Tibial artery (tissue), 4 donors: ENCODE results near the gene HSD3B2.

Experiments used
- DNase-seq, 2 donors: peaks; one replicate each; pipeline ENCODE4 v3.0.0-alpha.2; 2019
- H3K27ac ChIP-seq, 2 donors: fragments of 200-600 bp; sonication (generic) in 1 of 2; 1 replicate in 1 of 2; 2 replicates in 1 of 2; pipeline ENCODE4 v1.5.1; 2018 to 2019; ENCODE audit warnings: mild to moderate bottlenecking in 1 of 2
- H3K27me3 ChIP-seq, 2 donors: fragments of 200-600 bp; sonication (generic) in 1 of 2; one replicate each; pipeline versions ENCODE4 v1.5.1 to v1.6.0; 2016 to 2019
- H3K36me3 ChIP-seq, 3 donors: fragments of 200-600 bp; sonication (generic) in 2 of 3; one replicate each; pipeline ENCODE4 v1.5.1; 2016 to 2019; ENCODE audit warnings: mild to moderate bottlenecking in 2 of 3
- H3K4me1 ChIP-seq, 4 donors: fragments of 200-600 bp; sonication (generic) in 2 of 4; 1 replicate in 3 of 4; 2 replicates in 1 of 4; pipeline ENCODE4 v1.5.1; 2016 to 2019
- H3K4me3 ChIP-seq, 2 donors: fragments of 200-600 bp; sonication (generic) in 1 of 2; 1 replicate in 1 of 2; 2 replicates in 1 of 2; pipeline ENCODE4 v1.5.1; 2018 to 2019; ENCODE audit warnings: mild to moderate bottlenecking in 2 of 2
- H3K9me3 ChIP-seq, 3 donors: fragments of 200-600 bp; sonication (generic) in 1 of 3; one replicate each; pipeline ENCODE4 v1.5.1; 2016 to 2019
- intact Hi-C: fragments of 100-400 bp; cut with DNase I; formaldehyde crosslinking; loops from one replicate; pipeline ENCODE4 v1.15.0; 2023; ENCODE audit warnings: low total_unique reads
- TF ChIP-seq, protein P1 (sequence below), 2 experiments: fragments of 200-600 bp in 1 of 2; fragments of 450-650 bp in 1 of 2; IDR thresholded peaks; one replicate each; pipeline ENCODE4 v1.5.1; 2017 to 2019; ENCODE audit warnings: antibody characterized with exemption in 2 of 2, mild to moderate bottlenecking in 1 of 2, moderate library complexity in 1 of 2

The HSD3B2 gene

DNA sequence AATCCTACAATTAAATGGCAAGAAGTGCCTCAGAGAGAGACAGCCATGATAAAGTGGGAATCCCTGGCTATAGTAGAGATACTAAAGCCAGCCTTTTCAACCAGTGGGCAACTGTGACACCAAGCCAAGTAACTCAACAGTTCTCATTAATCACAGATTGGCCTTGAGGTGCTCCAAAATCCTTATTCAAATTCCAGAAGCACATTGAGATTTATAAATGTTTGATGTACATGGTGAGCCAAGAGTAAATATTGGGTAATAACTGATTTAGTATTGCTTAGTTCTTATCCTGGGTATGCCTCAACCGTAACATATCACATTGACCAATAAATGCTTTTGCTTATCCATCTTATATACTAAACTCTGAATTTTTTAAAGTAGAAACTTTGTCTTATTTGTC, 29.3 kb upstream of the HSD3B2 start:
- no peaks in the 10 kb centered on the region for H3K9me3 ChIP-seq
- H3K4me1 ChIP-seq = no peaks in the 10 kb centered on the region
- TF ChIP-seq, protein P1, sequence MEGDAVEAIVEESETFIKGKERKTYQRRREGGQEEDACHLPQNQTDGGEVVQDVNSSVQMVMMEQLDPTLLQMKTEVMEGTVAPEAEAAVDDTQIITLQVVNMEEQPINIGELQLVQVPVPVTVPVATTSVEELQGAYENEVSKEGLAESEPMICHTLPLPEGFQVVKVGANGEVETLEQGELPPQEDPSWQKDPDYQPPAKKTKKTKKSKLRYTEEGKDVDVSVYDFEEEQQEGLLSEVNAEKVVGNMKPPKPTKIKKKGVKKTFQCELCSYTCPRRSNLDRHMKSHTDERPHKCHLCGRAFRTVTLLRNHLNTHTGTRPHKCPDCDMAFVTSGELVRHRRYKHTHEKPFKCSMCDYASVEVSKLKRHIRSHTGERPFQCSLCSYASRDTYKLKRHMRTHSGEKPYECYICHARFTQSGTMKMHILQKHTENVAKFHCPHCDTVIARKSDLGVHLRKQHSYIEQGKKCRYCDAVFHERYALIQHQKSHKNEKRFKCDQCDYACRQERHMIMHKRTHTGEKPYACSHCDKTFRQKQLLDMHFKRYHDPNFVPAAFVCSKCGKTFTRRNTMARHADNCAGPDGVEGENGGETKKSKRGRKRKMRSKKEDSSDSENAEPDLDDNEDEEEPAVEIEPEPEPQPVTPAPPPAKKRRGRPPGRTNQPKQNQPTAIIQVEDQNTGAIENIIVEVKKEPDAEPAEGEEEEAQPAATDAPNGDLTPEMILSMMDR (IDR thresholded peaks at IDR 0.05) = no peak
- H3K4me3 ChIP-seq = no peak overlapping the region
- DNase-seq = no peak
- no peaks in the 10 kb centered on the region for H3K36me3 ChIP-seq
- H3K27me3 ChIP-seq = no peaks in the 10 kb centered on the region
- H3K27ac ChIP-seq = no peak overlapping the region
- intact Hi-C loops = no loop called here

DNA sequence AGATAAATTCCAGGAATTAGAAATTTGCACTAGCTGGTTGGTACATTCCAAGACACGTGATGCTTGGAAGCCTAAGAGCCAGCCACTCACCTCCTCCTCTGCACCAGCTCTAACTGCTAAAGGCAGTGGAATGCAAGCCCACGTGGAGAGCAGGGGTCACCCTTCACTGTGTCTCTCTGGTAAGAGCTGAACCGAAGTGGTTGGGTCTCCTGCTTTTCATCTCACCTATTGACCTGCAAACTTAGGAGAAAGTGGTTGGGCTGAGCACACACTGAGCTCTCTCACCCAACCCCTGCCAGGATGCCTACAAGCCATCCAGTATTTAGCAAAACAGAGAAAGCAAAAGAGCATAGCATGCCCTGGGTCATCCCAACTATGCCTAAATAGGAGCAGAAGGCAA, 27.1 kb upstream of the HSD3B2 start:
- H3K36me3 ChIP-seq = no peaks in the 10 kb centered on the region
- TF ChIP-seq, protein P1 (IDR thresholded peaks at IDR 0.05) = no peak
- H3K9me3 ChIP-seq = no peaks in the 10 kb centered on the region
- H3K4me3 ChIP-seq = no peak overlapping the region
- H3K4me1 ChIP-seq = no peaks in the 10 kb centered on the region
- no peaks in the 10 kb centered on the region for H3K27me3 ChIP-seq
- no peak for DNase-seq
- intact Hi-C loops = no loop called here
- H3K27ac ChIP-seq = no peak overlapping the region

DNA sequence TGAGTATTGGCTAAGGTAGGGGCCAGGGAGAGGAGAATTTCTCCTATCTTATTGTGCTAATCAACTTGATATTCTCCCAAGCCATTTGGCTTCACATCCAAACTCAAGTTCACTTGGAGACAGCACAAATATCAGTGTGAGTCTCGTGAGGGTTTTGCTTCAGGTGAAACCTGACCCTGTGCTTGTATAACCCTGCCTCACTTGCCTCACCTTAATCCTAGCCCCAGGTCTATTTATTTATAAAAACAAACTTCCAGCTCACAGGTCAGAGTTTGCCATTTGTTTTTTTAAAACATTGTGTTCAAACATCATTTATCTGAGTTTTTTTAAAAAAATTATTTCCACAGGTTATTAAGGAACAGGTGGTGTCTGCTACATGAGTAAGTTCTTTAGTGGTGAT, 26.5 kb upstream of the HSD3B2 start:
- Histone ChIP-seq H3K27ac (no peak overlapping the region), H3K4me3 (no peak overlapping the region), H3K27me3 (no peaks in the 10 kb centered on the region), H3K4me1 (no peaks in the 10 kb centered on the region), H3K36me3 (no peaks in the 10 kb centered on the region), H3K9me3 (no peaks in the 10 kb centered on the region)
- no peak for DNase-seq
- intact Hi-C loops = no loop called here
- TF ChIP-seq, protein P1 (IDR thresholded peaks at IDR 0.05) = no peak

DNA sequence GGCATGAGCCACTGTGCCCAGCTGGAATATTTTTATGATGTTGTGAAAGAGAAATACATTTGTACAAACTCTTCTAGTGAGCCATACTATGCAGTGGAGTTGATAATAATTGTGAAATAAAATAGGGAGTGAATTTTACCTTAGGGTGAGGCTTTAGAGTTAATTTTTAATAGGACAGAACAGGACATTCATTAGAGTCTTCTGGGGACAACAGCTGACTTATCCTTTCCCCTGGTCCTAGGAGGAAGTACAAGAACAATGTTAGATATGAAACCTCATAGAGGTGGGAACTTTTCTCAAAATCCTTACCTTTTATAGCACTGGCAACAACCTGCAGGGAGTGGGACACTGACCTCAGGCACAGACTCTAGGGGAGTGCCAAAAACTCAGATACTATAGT, 24.4 kb upstream of the HSD3B2 start:
- TF ChIP-seq, protein P1 (IDR thresholded peaks at IDR 0.05) = no peak
- Histone ChIP-seq H3K9me3 (no peaks in the 10 kb centered on the region), H3K36me3 (no peaks in the 10 kb centered on the region), H3K27me3 (no peaks in the 10 kb centered on the region), H3K4me1 (no peaks in the 10 kb centered on the region), H3K27ac (no peak overlapping the region), H3K4me3 (no peak overlapping the region)
- no peak for DNase-seq
- intact Hi-C loops = no loop called here

DNA sequence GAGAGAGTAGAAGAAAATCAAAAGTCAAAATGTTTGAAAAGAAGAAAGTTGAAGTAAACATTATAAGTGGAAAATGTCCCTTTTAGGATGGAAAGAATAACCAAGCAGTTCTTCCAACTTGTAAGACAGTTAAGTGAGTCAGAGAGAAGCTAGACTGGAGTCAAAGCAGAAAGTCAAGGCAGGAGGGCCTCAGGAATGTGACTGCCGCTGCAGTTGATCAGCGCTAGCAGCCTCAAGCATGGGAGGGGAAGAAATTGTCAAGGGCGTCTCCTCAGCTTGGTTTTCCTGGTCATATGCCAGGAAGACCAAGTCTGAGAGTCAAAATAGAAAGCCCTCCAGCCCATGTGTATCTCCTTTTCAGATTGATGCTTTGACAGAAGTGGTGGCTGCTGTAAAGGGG, 23.2 kb upstream of the HSD3B2 start:
- H3K4me1 ChIP-seq = no peaks in the 10 kb centered on the region
- H3K9me3 ChIP-seq = no peaks in the 10 kb centered on the region
- DNase-seq = no peak
- TF ChIP-seq, protein P1 (IDR thresholded peaks at IDR 0.05) = no peak
- H3K27ac ChIP-seq = no peak overlapping the region
- H3K27me3 ChIP-seq = no peaks in the 10 kb centered on the region
- no peaks in the 10 kb centered on the region for H3K36me3 ChIP-seq
- intact Hi-C loops = no loop called here
- no peak overlapping the region for H3K4me3 ChIP-seq

DNA sequence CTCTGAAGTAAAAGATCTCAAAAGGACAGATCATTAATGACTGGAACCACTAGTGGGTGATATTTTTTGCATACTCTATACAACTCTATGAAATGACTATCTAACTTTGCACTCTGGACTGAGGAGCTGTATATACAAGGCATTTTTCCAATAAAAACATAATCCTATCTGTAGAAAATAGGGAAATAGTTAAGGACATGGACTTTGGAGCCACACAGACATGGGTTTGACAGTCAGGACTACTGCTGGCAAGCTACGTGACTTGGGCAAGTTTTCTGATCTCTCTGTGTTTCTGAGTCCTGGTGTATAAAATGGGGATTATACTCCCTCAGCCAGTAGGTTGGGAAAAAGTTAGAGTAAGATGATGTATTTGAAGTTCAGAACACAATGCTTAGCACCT, 20.9 kb upstream of the HSD3B2 start:
- H3K9me3 ChIP-seq = no peaks in the 10 kb centered on the region
- no peak overlapping the region for H3K4me3 ChIP-seq
- intact Hi-C loops = no loop called here
- no peaks in the 10 kb centered on the region for H3K36me3 ChIP-seq
- no peak overlapping the region for H3K27ac ChIP-seq
- DNase-seq = no peak
- TF ChIP-seq, protein P1 (IDR thresholded peaks at IDR 0.05) = no peak
- no peaks in the 10 kb centered on the region for H3K4me1 ChIP-seq
- no peaks in the 10 kb centered on the region for H3K27me3 ChIP-seq
